Measurements from ENCODE around the gene PRKCQ. TPM values are rescaled to one million over a fixed set of nuclear protein-coding genes. Genes with fewer than 3 reads are reported as not detected.

Gene PRKCQ
- total RNA-seq, 3 donors from 2014 or later, result 1.5 to 2.2 (median 1.6) TPM

- H3K4me3 ChIP-seq, result no peak overlapping the region
- no peaks in the 10 kb centered on the region for H3K9me3 ChIP-seq
- intact Hi-C loops (cut with DNase I, micrococcal nuclease), result loop anchor here in 1 of 2 donors (5.0 kb wide), 1 partner anchor 260 kb away; no protein-coding TSS in a partner anchor
- ATAC-seq (peak; percentile 62), DNase-seq (peak in 1 of 3 donors; percentile 47)
- no peaks in the 10 kb centered on the region for H3K4me1 ChIP-seq (ENCODE audit: low read depth)
- H3K36me3 ChIP-seq (ENCODE audit: low read depth), result no peaks in the 10 kb centered on the region
- TF ChIP-seq, protein P1, sequence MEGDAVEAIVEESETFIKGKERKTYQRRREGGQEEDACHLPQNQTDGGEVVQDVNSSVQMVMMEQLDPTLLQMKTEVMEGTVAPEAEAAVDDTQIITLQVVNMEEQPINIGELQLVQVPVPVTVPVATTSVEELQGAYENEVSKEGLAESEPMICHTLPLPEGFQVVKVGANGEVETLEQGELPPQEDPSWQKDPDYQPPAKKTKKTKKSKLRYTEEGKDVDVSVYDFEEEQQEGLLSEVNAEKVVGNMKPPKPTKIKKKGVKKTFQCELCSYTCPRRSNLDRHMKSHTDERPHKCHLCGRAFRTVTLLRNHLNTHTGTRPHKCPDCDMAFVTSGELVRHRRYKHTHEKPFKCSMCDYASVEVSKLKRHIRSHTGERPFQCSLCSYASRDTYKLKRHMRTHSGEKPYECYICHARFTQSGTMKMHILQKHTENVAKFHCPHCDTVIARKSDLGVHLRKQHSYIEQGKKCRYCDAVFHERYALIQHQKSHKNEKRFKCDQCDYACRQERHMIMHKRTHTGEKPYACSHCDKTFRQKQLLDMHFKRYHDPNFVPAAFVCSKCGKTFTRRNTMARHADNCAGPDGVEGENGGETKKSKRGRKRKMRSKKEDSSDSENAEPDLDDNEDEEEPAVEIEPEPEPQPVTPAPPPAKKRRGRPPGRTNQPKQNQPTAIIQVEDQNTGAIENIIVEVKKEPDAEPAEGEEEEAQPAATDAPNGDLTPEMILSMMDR (IDR thresholded peaks at IDR 0.05), result peak; percentile 34
Measured at GRCh38 chr10:6416892-6417512, 163.1 kb downstream of the PRKCQ start.

DNA sequence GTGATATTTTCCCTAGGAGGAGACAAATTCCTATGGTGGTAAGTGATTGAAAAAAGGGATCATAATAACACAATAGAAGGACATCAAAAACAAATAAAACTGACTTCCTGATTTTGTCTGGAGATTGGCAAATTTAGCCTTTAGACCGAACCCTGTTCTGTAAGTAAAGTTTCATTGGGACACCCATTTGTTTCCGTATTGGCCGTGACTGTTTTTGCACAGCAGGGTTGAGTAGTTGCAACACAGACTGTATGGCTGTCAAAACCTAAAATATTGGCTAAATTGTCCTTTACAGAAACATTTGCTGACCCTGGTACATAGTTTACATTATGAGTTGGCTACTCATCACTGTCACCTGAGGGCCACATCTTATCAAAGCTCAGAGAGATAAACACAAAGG lies 168.6 kb downstream of the PRKCQ start:
- intact Hi-C loops (cut with DNase I, micrococcal nuclease), result no loop called here
- no peak for ATAC-seq
- H3K4me1 ChIP-seq (ENCODE audit: low read depth), result no peaks in the 10 kb centered on the region

DNA sequence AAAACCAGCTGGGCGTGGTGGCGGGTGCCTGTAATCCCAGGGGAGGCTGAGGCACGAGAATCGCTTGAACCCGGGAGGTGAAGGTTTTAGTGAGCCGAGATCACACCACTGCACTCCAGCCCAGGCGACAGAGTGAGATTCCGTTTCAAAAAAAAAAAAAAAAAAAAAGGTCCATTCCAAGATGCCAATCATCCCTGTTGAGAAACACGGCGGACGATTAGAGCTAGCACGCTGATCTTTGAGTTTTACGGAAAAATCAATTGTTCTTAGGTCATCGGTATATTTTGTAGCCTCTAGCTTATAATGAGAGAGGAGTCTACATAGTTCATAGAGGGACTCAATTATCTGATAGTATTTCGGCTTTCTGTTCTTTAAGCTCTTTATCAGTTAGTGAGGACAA lies 169.2 kb downstream of the PRKCQ start:
- H3K4me1 ChIP-seq (ENCODE audit: low read depth), result no peaks in the 10 kb centered on the region
- no peak overlapping the region for H3K4me3 ChIP-seq
- H3K36me3 ChIP-seq (ENCODE audit: low read depth), result no peaks in the 10 kb centered on the region
- TF ChIP-seq, protein P1 (IDR thresholded peaks at IDR 0.05), result no peak
- intact Hi-C loops (cut with DNase I, micrococcal nuclease), result no loop called here
- DNase-seq, result no peak
- no peaks in the 10 kb centered on the region for H3K9me3 ChIP-seq
- ATAC-seq, result no peak

More for the DNA sequence above, 168.6 kb downstream of the PRKCQ start:
- DNase-seq, result no peak
- no peaks in the 10 kb centered on the region for H3K9me3 ChIP-seq
- TF ChIP-seq, protein P1 (IDR thresholded peaks at IDR 0.05), result no peak
- no peaks in the 10 kb centered on the region for H3K36me3 ChIP-seq (ENCODE audit: low read depth)
- no peak overlapping the region for H3K4me3 ChIP-seq

- ATAC-seq (peak; percentile 91), DNase-seq (peak in 1 of 3 donors; percentile 69)
- no peaks in the 10 kb centered on the region for H3K4me1 ChIP-seq (ENCODE audit: low read depth)
- no peaks in the 10 kb centered on the region for H3K9me3 ChIP-seq
- H3K4me3 ChIP-seq, result no peak overlapping the region
- H3K36me3 ChIP-seq (ENCODE audit: low read depth), result no peaks in the 10 kb centered on the region
- TF ChIP-seq, protein P1 (IDR thresholded peaks at IDR 0.05), result no peak
- intact Hi-C loops (cut with DNase I, micrococcal nuclease), result loop anchor here in 1 of 2 donors (10.0 kb wide), 2 partner anchors 205 to 305 kb away; partner anchors contain the start of gene PFKFB3
Measured at GRCh38 chr10:6409971-6410643, 170.0 kb downstream of the PRKCQ start.

DNA sequence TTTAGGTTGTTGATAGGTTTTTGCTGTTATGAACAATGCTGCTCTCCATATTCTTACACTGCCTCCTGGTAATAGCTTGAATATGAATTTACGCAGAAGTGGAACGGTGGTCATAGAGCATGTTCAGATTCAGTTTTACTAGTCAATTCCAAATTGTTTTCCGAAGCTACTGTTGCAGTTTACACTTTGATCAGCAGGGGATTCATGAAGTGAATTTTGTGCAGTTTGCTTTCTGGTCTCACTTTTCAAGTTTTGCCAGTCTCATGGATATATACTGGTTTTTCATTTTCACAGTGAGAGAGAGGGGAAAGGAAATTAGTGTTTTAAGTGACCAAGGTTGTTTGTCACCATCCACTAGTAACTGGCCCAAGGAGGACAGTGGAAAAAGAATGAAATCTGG lies 171.3 kb downstream of the PRKCQ start:
- ATAC-seq (no peak), DNase-seq (no peak)
- no peaks in the 10 kb centered on the region for H3K4me1 ChIP-seq (ENCODE audit: low read depth)
- H3K9me3 ChIP-seq, result no peaks in the 10 kb centered on the region
- no peaks in the 10 kb centered on the region for H3K36me3 ChIP-seq (ENCODE audit: low read depth)
- H3K4me3 ChIP-seq, result no peak overlapping the region
- intact Hi-C loops (cut with DNase I, micrococcal nuclease), result loop anchor here in 1 of 2 donors (10.0 kb wide), 2 partner anchors 204 to 304 kb away; partner anchors contain the start of gene PFKFB3
- TF ChIP-seq, protein P1 (IDR thresholded peaks at IDR 0.05), result no peak
